ENCODE results near the gene TINAG.
"Not testable (repeated sequence)": the region's sequence is repeated elsewhere in the genome, so short reads cannot be mapped to it uniquely, and the experiment has no call there.

The TINAG gene

GRCh38 chr6:54307439-54307910 lies 766 bp upstream of the TINAG start:
- DNase-seq (ENCODE audit: low read depth, low spot score) = no peak
- no CpG with 5 or more reads among the region's 2 CpGs for WGBS (ENCODE audit: insufficient coverage, insufficient read length)
- no peaks in the 10 kb centered on the region for H3K4me1 ChIP-seq (ENCODE audit: control insufficient read depth, insufficient read depth, low read length)

GRCh38 chr6:54308986-54309315 lies 710 bp downstream of the TINAG start:
- Histone ChIP-seq H3K4me3 (ENCODE audit: low read length) (no peak overlapping the region), H3K4me1 (ENCODE audit: control insufficient read depth, insufficient read depth, low read length) (no peaks in the 10 kb centered on the region), H3K9me3 (ENCODE audit: control insufficient read depth, insufficient read depth, low read length) (no peaks in the 10 kb centered on the region), H3K36me3 (ENCODE audit: control insufficient read depth, insufficient read depth, low read length) (no peaks in the 10 kb centered on the region), H3K27ac (ENCODE audit: low read length) (no peak overlapping the region), H3K27me3 (ENCODE audit: control insufficient read depth, insufficient read depth, low read length) (no peaks in the 10 kb centered on the region)
- DNase-seq (ENCODE audit: low read depth, low spot score) = no peak
- no CpG with 5 or more reads among the region's 4 CpGs for WGBS (ENCODE audit: insufficient coverage, insufficient read length)

More at GRCh38 chr6:54307439-54307910, 766 bp upstream of the TINAG start:
- Histone ChIP-seq H3K27me3 (ENCODE audit: control insufficient read depth, insufficient read depth, low read length) (no peaks in the 10 kb centered on the region), H3K9me3 (ENCODE audit: control insufficient read depth, insufficient read depth, low read length) (no peaks in the 10 kb centered on the region), H3K4me3 (ENCODE audit: low read length) (no peak overlapping the region), H3K27ac (ENCODE audit: low read length) (no peak overlapping the region), H3K36me3 (ENCODE audit: control insufficient read depth, insufficient read depth, low read length) (no peaks in the 10 kb centered on the region)

GRCh38 chr6:54310377-54311152 lies 2.3 kb downstream of the TINAG start:
- Histone ChIP-seq H3K27ac (ENCODE audit: low read length) (no peak overlapping the region), H3K4me3 (ENCODE audit: low read length) (no peak overlapping the region), H3K4me1 (ENCODE audit: control insufficient read depth, insufficient read depth, low read length) (no peaks in the 10 kb centered on the region), H3K27me3 (ENCODE audit: control insufficient read depth, insufficient read depth, low read length) (no peaks in the 10 kb centered on the region), H3K36me3 (ENCODE audit: control insufficient read depth, insufficient read depth, low read length) (no peaks in the 10 kb centered on the region), H3K9me3 (ENCODE audit: control insufficient read depth, insufficient read depth, low read length) (no peaks in the 10 kb centered on the region)
- DNase-seq (ENCODE audit: low read depth, low spot score) = no peak
- WGBS (ENCODE audit: insufficient coverage, insufficient read length) = no CpG with 5 or more reads among the region's 1 CpG

GRCh38 chr6:54315656-54316055 lies 7.4 kb downstream of the TINAG start:
- no peaks in the 10 kb centered on the region for H3K27me3 ChIP-seq (ENCODE audit: control insufficient read depth, insufficient read depth, low read length)
- H3K36me3 ChIP-seq (ENCODE audit: control insufficient read depth, insufficient read depth, low read length) = no peaks in the 10 kb centered on the region
- no CpG with 5 or more reads among the region's 4 CpGs for WGBS (ENCODE audit: insufficient coverage, insufficient read length)
- no peaks in the 10 kb centered on the region for H3K9me3 ChIP-seq (ENCODE audit: control insufficient read depth, insufficient read depth, low read length)
- no peak overlapping the region for H3K4me3 ChIP-seq (ENCODE audit: low read length)
- DNase-seq (ENCODE audit: low read depth, low spot score) = no peak
- H3K4me1 ChIP-seq (ENCODE audit: control insufficient read depth, insufficient read depth, low read length) = no peaks in the 10 kb centered on the region
- no peak overlapping the region for H3K27ac ChIP-seq (ENCODE audit: low read length)

GRCh38 chr6:54320871-54321270 lies 12.6 kb downstream of the TINAG start:
- WGBS (ENCODE audit: insufficient coverage, insufficient read length) = no CpG with 5 or more reads among the region's 1 CpG
- H3K27ac ChIP-seq (ENCODE audit: low read length) = no peak overlapping the region
- no peak overlapping the region for H3K4me3 ChIP-seq (ENCODE audit: low read length)
- no peaks in the 10 kb centered on the region for H3K9me3 ChIP-seq (ENCODE audit: control insufficient read depth, insufficient read depth, low read length)
- no peaks in the 10 kb centered on the region for H3K27me3 ChIP-seq (ENCODE audit: control insufficient read depth, insufficient read depth, low read length)
- no peaks in the 10 kb centered on the region for H3K36me3 ChIP-seq (ENCODE audit: control insufficient read depth, insufficient read depth, low read length)
- no peak for DNase-seq (ENCODE audit: low read depth, low spot score)
- no peaks in the 10 kb centered on the region for H3K4me1 ChIP-seq (ENCODE audit: control insufficient read depth, insufficient read depth, low read length)

- Histone ChIP-seq H3K27me3 (ENCODE audit: control insufficient read depth, insufficient read depth, low read length) (no peaks in the 10 kb centered on the region), H3K4me1 (ENCODE audit: control insufficient read depth, insufficient read depth, low read length) (no peaks in the 10 kb centered on the region), H3K27ac (ENCODE audit: low read length) (no peak overlapping the region), H3K4me3 (ENCODE audit: low read length) (no peak overlapping the region), H3K9me3 (ENCODE audit: control insufficient read depth, insufficient read depth, low read length) (no peaks in the 10 kb centered on the region), H3K36me3 (ENCODE audit: control insufficient read depth, insufficient read depth, low read length) (no peaks in the 10 kb centered on the region)
- WGBS (ENCODE audit: insufficient coverage, insufficient read length) = no CpG with 5 or more reads among the region's 7 CpGs
- DNase-seq (ENCODE audit: low read depth, low spot score) = no peak
Measured at GRCh38 chr6:54327631-54328030, 19.4 kb downstream of the TINAG start.

GRCh38 chr6:54331571-54331970 lies 23.3 kb downstream of the TINAG start:
- DNase-seq (ENCODE audit: low read depth, low spot score); H3K27me3 ChIP-seq (ENCODE audit: control insufficient read depth, insufficient read depth, low read length); H3K27ac ChIP-seq (ENCODE audit: low read length); H3K36me3 ChIP-seq (ENCODE audit: control insufficient read depth, insufficient read depth, low read length); H3K4me1 ChIP-seq (ENCODE audit: control insufficient read depth, insufficient read depth, low read length); H3K9me3 ChIP-seq (ENCODE audit: control insufficient read depth, insufficient read depth, low read length); H3K4me3 ChIP-seq (ENCODE audit: low read length): not testable (repeated sequence)
- no CpG with 5 or more reads among the region's 2 CpGs for whole genome bisulfite sequencing (ENCODE audit: insufficient coverage, insufficient read length)

- H3K27ac ChIP-seq (ENCODE audit: low read length) = no peak overlapping the region
- H3K4me1 ChIP-seq (ENCODE audit: control insufficient read depth, insufficient read depth, low read length) = no peaks in the 10 kb centered on the region; the same call in 1 of the 2 replicates
- no peak overlapping the region for H3K4me3 ChIP-seq (ENCODE audit: low read length)
- H3K9me3 ChIP-seq (ENCODE audit: control insufficient read depth, insufficient read depth, low read length) = no peaks in the 10 kb centered on the region
- no peaks in the 10 kb centered on the region for H3K36me3 ChIP-seq (ENCODE audit: control insufficient read depth, insufficient read depth, low read length)
- no CpG with 5 or more reads among the region's 2 CpGs for WGBS (ENCODE audit: insufficient coverage, insufficient read length)
- DNase-seq (ENCODE audit: low read depth, low spot score) = no peak
- H3K27me3 ChIP-seq (ENCODE audit: control insufficient read depth, insufficient read depth, low read length) = no peaks in the 10 kb centered on the region
Measured at GRCh38 chr6:54335871-54336270, 27.6 kb downstream of the TINAG start.

GRCh38 chr6:54353975-54354374 lies 45.7 kb downstream of the TINAG start:
- Histone ChIP-seq H3K9me3 (ENCODE audit: control insufficient read depth, insufficient read depth, low read length) (no peaks in the 10 kb centered on the region), H3K36me3 (ENCODE audit: control insufficient read depth, insufficient read depth, low read length) (no peaks in the 10 kb centered on the region), H3K4me3 (ENCODE audit: low read length) (no peak overlapping the region), H3K4me1 (ENCODE audit: control insufficient read depth, insufficient read depth, low read length) (no peaks in the 10 kb centered on the region), H3K27me3 (ENCODE audit: control insufficient read depth, insufficient read depth, low read length) (no peaks in the 10 kb centered on the region), H3K27ac (ENCODE audit: low read length) (no peak overlapping the region)
- no CpG with 5 or more reads among the region's 2 CpGs for WGBS (ENCODE audit: insufficient coverage, insufficient read length)
- no peak for DNase-seq (ENCODE audit: low read depth, low spot score)

- Histone ChIP-seq H3K27me3 (ENCODE audit: control insufficient read depth, insufficient read depth, low read length) (no peaks in the 10 kb centered on the region), H3K36me3 (ENCODE audit: control insufficient read depth, insufficient read depth, low read length) (no peaks in the 10 kb centered on the region), H3K4me1 (ENCODE audit: control insufficient read depth, insufficient read depth, low read length) (no peaks in the 10 kb centered on the region), H3K4me3 (ENCODE audit: low read length) (no peak overlapping the region), H3K27ac (ENCODE audit: low read length) (no peak overlapping the region), H3K9me3 (ENCODE audit: control insufficient read depth, insufficient read depth, low read length) (no peaks in the 10 kb centered on the region)
- DNase-seq (ENCODE audit: low read depth, low spot score) = no peak
- WGBS (ENCODE audit: insufficient coverage, insufficient read length) = no CpG with 5 or more reads among the region's 2 CpGs
Measured at GRCh38 chr6:54354608-54355007, 46.4 kb downstream of the TINAG start.

GRCh38 chr6:54357141-54357540 lies 48.9 kb downstream of the TINAG start:
- no peak overlapping the region for H3K27ac ChIP-seq (ENCODE audit: low read length)
- DNase-seq (ENCODE audit: low read depth, low spot score) = no peak
- H3K4me3 ChIP-seq (ENCODE audit: low read length) = no peak overlapping the region
- H3K27me3 ChIP-seq (ENCODE audit: control insufficient read depth, insufficient read depth, low read length) = no peaks in the 10 kb centered on the region
- WGBS (ENCODE audit: insufficient coverage, insufficient read length) = no CpG with 5 or more reads among the region's 1 CpG
- H3K4me1 ChIP-seq (ENCODE audit: control insufficient read depth, insufficient read depth, low read length) = no peaks in the 10 kb centered on the region
- H3K9me3 ChIP-seq (ENCODE audit: control insufficient read depth, insufficient read depth, low read length) = no peaks in the 10 kb centered on the region
- H3K36me3 ChIP-seq (ENCODE audit: control insufficient read depth, insufficient read depth, low read length) = no peaks in the 10 kb centered on the region
